HepG2 (cell line): ENCODE results near the gene DDRGK1. TPM values are rescaled to one million over a fixed set of nuclear protein-coding genes. Genes with fewer than 3 reads are reported as not detected.

Experiments used
- ATAC-seq: fragments of 200-7000 bp; cut with Tn5 transposase; 3 replicates; pipeline ENCODE4 v1.9.1; 2020; ENCODE audit warnings: mild to moderate bottlenecking, moderate library complexity
- BruUV-seq: library from RNA; stranded (reverse); fragments of 400-500 nt; replicated peaks from 2 replicates; lab custom pipeline; 2021; lab: Mats Ljungman, UMichigan
- CTCF ChIA-PET: fragments of 300-600 bp; formaldehyde crosslinking; extraction: SDS; loops from one replicate; lab custom pipeline; 2021; ENCODE audit warnings: low total read pairs, inconsistent platforms, low intra/inter-chr PET ratio; lab: Yijun Ruan, JAX
- POLR2A ChIA-PET: fragments of 350-600 bp; sonication (Branson Sonifier 250); formaldehyde crosslinking; loops from one replicate; lab custom pipeline; 2020; ENCODE audit warnings: antibody characterized with exemption, inconsistent platforms; lab: Yijun Ruan, JAX
- DNase-seq: peaks from one replicate; pipeline ENCODE4 v3.0.0-alpha.2; 2015; ENCODE audit warnings: low spot score
- FAIRE-seq: peaks from 3 replicates; lab custom pipeline; 2011; peaks lifted over from hg19 to GRCh38; lab: Jason Lieb, UNC
- H2AFZ ChIP-seq: one replicate; pipeline ENCODE4 v1.6.1; 2011; ENCODE audit warnings: low read length, inconsistent platforms
- H3K27ac ChIP-seq: fragments of 300-600 bp; 3 replicates; pipeline ENCODE4 v1.8.0; 2011; ENCODE audit warnings: mixed run types, mild to moderate bottlenecking, mixed read lengths, low read length, inconsistent platforms; ENCODE audit not compliant: insufficient read depth; ENCODE audit errors: extremely low read length
- H3K27me3 ChIP-seq, 2 experiments: fragments of 200-600 bp in 1 of 2; 2 replicates in 1 of 2; 3 replicates in 1 of 2; pipeline versions ENCODE4 v1.6.0 to v1.8.0; 2011; ENCODE audit warnings: low read length in 2 of 2, mild to moderate bottlenecking in 2 of 2, moderate library complexity in 2 of 2, inconsistent platforms in 1 of 2; ENCODE audit not compliant: insufficient read depth in 2 of 2, control insufficient read depth in 1 of 2
- H3K36me3 ChIP-seq, 2 experiments: fragments of 200-600 bp in 1 of 2; replicated peaks in 1 of 2; 2 replicates in 1 of 2; 3 replicates in 1 of 2; pipeline versions ENCODE4 v1.5.1 to v1.8.0; 2011; ENCODE audit warnings: low read length in 2 of 2, inconsistent platforms in 1 of 2; ENCODE audit not compliant: insufficient read depth in 2 of 2, control insufficient read depth in 1 of 2
- H3K4me1 ChIP-seq: 2 replicates; pipeline ENCODE4 v1.5.1; 2012; ENCODE audit warnings: low read length, inconsistent platforms; ENCODE audit not compliant: insufficient read depth
- H3K4me2 ChIP-seq: 2 replicates; pipeline ENCODE4 v1.6.0; 2011; ENCODE audit warnings: low read depth, low read length, inconsistent platforms
- H3K4me3 ChIP-seq, 3 experiments: fragments of 200-600 bp in 1 of 3; sonication (generic), shearing (Covaris generic) in 1 of 3; replicated peaks in 1 of 3; 2 replicates each; pipeline ENCODE4 v1.5.1; 2011 to 2016; ENCODE audit warnings: low read length in 3 of 3, inconsistent platforms in 2 of 3, low read depth in 2 of 3, mild to moderate bottlenecking in 2 of 3, control low read depth in 1 of 3, mixed read lengths in 1 of 3; ENCODE audit not compliant: insufficient read depth in 1 of 3
- H3K79me2 ChIP-seq: one replicate; pipeline ENCODE4 v1.6.1; 2011; ENCODE audit warnings: low read length, inconsistent platforms; ENCODE audit not compliant: insufficient read depth
- H3K9ac ChIP-seq: 2 replicates; pipeline ENCODE4 v1.6.0; 2011; ENCODE audit warnings: mild to moderate bottlenecking, low read depth, low read length, inconsistent platforms; ENCODE audit not compliant: insufficient read depth
- H3K9me3 ChIP-seq: 2 replicates; pipeline ENCODE4 v1.5.1; 2012; ENCODE audit warnings: mild to moderate bottlenecking, low read length
- H4K20me1 ChIP-seq: 2 replicates; pipeline ENCODE4 v1.6.0; 2011; ENCODE audit warnings: inconsistent platforms, mild to moderate bottlenecking, low read length, moderate library complexity; ENCODE audit not compliant: insufficient read depth
- ATRX ChIP-seq: sonication (generic); formaldehyde crosslinking; IDR thresholded peaks from 2 replicates; pipeline ENCODE4 v1.4.0; 2020; ENCODE audit warnings: missing genetic modification reagents, borderline replicate concordance
- FIP1L1 ChIP-seq: fragments of 200-400 bp; formaldehyde crosslinking; IDR thresholded peaks from 2 replicates; pipeline ENCODE4 v1.6.1; 2018; ENCODE audit warnings: low read depth, mild to moderate bottlenecking, low read length, moderate library complexity, borderline replicate concordance; ENCODE audit not compliant: insufficient read depth
- PRPF4 ChIP-seq: fragments of 200-400 bp; formaldehyde crosslinking; IDR thresholded peaks from 2 replicates; pipeline ENCODE4 v1.6.1; 2016; ENCODE audit warnings: low read length, low read depth; ENCODE audit not compliant: poor library complexity, severe bottlenecking
- RFX1 ChIP-seq: fragments of 450-650 bp; IDR thresholded peaks from 2 replicates; pipeline ENCODE4 v1.6.1; 2017
- SALL1 ChIP-seq: sonication (generic); formaldehyde crosslinking; IDR thresholded peaks from 2 replicates; pipeline ENCODE4 v1.8.0; 2022; ENCODE audit warnings: mild to moderate bottlenecking, missing genetic modification reagents
- TOE1 ChIP-seq: sonication (generic); formaldehyde crosslinking; IDR thresholded peaks from 2 replicates; pipeline ENCODE4 v1.4.0; 2020; ENCODE audit warnings: mild to moderate bottlenecking, missing genetic modification reagents
- ZBTB38 ChIP-seq: sonication (generic); formaldehyde crosslinking; IDR thresholded peaks from 2 replicates; pipeline ENCODE4 v1.5.1; 2020; ENCODE audit warnings: mild to moderate bottlenecking, missing genetic modification reagents
- ZNF180 ChIP-seq: sonication (generic); formaldehyde crosslinking; IDR thresholded peaks from 2 replicates; pipeline ENCODE4 v1.4.0; 2020; ENCODE audit warnings: low read depth, missing genetic modification reagents, borderline replicate concordance
- ZNF446 ChIP-seq: sonication (generic); formaldehyde crosslinking; IDR thresholded peaks from 2 replicates; pipeline ENCODE4 v1.5.0; 2020; ENCODE audit warnings: mild to moderate bottlenecking, missing genetic modification reagents
- WGBS: methylation state at CpG from one replicate; pipeline ENCODE4 v1.1.6; 2017; ENCODE audit warnings: low lambda C conversion rate; 5-methylcytosine and 5-hydroxymethylcytosine counted together
- in situ Hi-C: cut with HindIII; loops from 2 replicates; pipeline ENCODE4 v1.10.0; 2017; ENCODE audit warnings: low pct_unique_long_range_greater_than_20kb; ENCODE audit not compliant: extremely low pct_ligation_motif_present
- intact Hi-C: fragments of 100-400 bp; cut with micrococcal nuclease; formaldehyde crosslinking; loops from one replicate; pipeline ENCODE4 v1.10.0; 2022; ENCODE audit not compliant: unreplicated experiment
- polyA plus RNA-seq, 8 experiments: library from polyadenylated mRNA; depleted of rRNA in 3 of 8; stranded (reverse) in 7 of 8; unstranded in 1 of 8; fragments of >200 nt; fragmentation: Illumina TruSeq in 4 of 8; extraction: Trizol in 4 of 8; gene quantifications; 2 replicates each; pipeline versions ENCODE4 v1.2.1 to v1.2.3, GENCODE V29; 2011 to 2016; ENCODE audit warnings: low read depth in 4 of 8, missing spikeins in 1 of 8, mixed read lengths in 1 of 8; ENCODE audit not compliant: insufficient read depth in 1 of 8
- total RNA-seq, 5 experiments: library from RNA; depleted of rRNA; stranded (reverse); fragments of >200 nt; fragmentation: Illumina TruSeq; extraction: Trizol; gene quantifications; 2 replicates each; pipeline ENCODE4 v1.2.3, GENCODE V29; 2016; ENCODE audit warnings: low read depth in 1 of 5
- TF ChIP-seq, protein P1 (sequence below): sonication (generic); formaldehyde crosslinking; IDR thresholded peaks from 2 replicates; pipeline ENCODE4 v1.4.0; 2020; ENCODE audit warnings: mild to moderate bottlenecking, missing genetic modification reagents
- TF ChIP-seq, protein P2 (sequence below): sonication (generic); formaldehyde crosslinking; conservative IDR thresholded peaks from 2 replicates; pipeline ENCODE4 v1.4.0; 2020; ENCODE audit warnings: missing genetic modification reagents
- TF ChIP-seq, protein P3 (sequence below): sonication (generic); formaldehyde crosslinking; IDR thresholded peaks from 2 replicates; pipeline ENCODE4 v1.8.1; 2023; ENCODE audit warnings: mild to moderate bottlenecking, moderate library complexity, missing genetic modification reagents
- TF ChIP-seq, protein P4 (sequence below): sonication (generic); formaldehyde crosslinking; IDR thresholded peaks from 2 replicates; pipeline ENCODE4 v1.4.0; 2020; ENCODE audit warnings: low read depth, mild to moderate bottlenecking, missing genetic modification reagents

The DDRGK1 gene
- total and polyA plus RNA-seq, 2 of the 13 experiments (the other 11 are each of a cell fraction or from before 2014, with no cell fraction given): 96.7 to 149 TPM

DNA sequence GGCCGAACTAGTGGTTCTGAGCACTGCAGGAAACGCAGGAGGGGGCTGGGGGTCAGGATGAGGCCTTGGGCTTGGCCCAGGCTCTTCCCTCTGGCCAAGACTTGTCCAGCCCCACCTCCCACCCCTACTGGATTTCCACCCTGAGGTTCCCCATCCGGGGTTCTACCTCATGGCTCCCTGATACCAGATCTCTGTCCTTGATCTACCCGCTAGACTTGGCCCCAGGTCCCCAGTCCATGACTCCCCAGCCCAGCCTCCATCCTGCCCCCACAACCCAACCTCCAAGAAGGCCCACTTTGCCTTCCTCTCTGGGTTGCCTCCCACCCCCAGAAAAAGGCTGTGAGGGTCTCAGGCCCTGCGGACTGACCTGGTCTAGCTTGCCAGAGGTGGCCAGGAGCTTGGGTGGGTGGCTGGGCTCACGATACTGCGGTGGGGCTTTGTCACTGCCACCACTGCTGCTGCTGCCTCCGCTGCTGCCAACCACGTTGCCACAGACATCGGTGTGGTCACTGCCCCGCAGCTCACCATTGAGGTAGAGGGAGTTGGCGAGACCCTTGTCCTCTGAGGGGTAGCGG lies 38.1 kb downstream of the DDRGK1 start:
- Histone ChIP-seq H3K9me3 (no peaks in the 10 kb centered on the region), H3K27ac (no peak overlapping the region), H3K36me3 (no peaks in the 10 kb centered on the region), H3K27me3 (no peaks in the 10 kb centered on the region), H3K9ac (no peak overlapping the region), H4K20me1 (no peaks in the 10 kb centered on the region), H3K4me2 (no peak overlapping the region), H3K79me2 (no peaks in the 10 kb centered on the region), H2AFZ (no peak overlapping the region), H3K4me1 (peaks cover 68% of the 10 kb centered on the region), H3K4me3 (no peak overlapping the region)
- no peak for FAIRE-seq
- ChIA-PET POLR2A (interaction anchor here (1.1 kb wide), 1 partner anchor 28 kb away, joined by 3 read pairs; no protein-coding TSS in a partner anchor), CTCF (no interaction called here)
- no TSS peak for BruUV-seq
- intact Hi-C loops: loop anchor here (10.0 kb wide), 1 partner anchor 78 kb away; no protein-coding TSS in a partner anchor
- WGBS: 88% methylated on average over 10 of the region's 13 CpGs
- TF ChIP-seq TOE1 (CRISPR knock-in tag) (no peak), ZBTB38 (CRISPR knock-in tag) (peak; percentile 63), ATRX (CRISPR knock-in tag) (no peak), RFX1 (no peak), PRPF4 (peak; percentile 49), ZNF446 (CRISPR knock-in tag) (0 out of 2 replicates have a peak, but pooled peaks have one; percentile 31), FIP1L1 (no peak), SALL1 (CRISPR knock-in tag) (peak; percentile 35; the same call in 1 of the 2 replicates), ZNF180 (CRISPR knock-in tag) (no peak)
- TF ChIP-seq, protein P1, sequence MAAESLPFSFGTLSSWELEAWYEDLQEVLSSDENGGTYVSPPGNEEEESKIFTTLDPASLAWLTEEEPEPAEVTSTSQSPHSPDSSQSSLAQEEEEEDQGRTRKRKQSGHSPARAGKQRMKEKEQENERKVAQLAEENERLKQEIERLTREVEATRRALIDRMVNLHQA: no peak
- TF ChIP-seq, protein P2, sequence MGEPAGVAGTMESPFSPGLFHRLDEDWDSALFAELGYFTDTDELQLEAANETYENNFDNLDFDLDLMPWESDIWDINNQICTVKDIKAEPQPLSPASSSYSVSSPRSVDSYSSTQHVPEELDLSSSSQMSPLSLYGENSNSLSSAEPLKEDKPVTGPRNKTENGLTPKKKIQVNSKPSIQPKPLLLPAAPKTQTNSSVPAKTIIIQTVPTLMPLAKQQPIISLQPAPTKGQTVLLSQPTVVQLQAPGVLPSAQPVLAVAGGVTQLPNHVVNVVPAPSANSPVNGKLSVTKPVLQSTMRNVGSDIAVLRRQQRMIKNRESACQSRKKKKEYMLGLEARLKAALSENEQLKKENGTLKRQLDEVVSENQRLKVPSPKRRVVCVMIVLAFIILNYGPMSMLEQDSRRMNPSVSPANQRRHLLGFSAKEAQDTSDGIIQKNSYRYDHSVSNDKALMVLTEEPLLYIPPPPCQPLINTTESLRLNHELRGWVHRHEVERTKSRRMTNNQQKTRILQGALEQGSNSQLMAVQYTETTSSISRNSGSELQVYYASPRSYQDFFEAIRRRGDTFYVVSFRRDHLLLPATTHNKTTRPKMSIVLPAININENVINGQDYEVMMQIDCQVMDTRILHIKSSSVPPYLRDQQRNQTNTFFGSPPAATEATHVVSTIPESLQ (CRISPR knock-in tag): no peak
- TF ChIP-seq, protein P3, sequence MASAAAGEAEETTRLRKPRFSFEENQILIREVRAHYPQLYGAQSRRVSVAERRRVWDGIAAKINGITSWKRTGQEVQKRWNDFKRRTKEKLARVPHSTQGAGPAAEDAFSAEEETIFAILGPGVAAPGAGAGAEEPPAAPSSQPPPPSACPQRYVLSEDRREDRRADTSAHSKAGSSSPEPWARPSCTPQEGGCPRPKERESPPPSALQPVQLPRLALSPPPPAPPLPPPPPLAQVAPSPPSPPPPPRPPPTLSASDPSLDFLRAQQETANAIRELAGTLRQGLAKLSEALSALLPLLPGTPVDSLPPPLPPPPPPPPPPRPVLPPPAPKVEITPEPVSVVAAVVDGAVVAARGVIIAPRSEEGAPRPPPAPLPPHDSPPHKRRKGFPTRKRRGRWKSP (CRISPR knock-in tag): no peak
- TF ChIP-seq, protein P4, sequence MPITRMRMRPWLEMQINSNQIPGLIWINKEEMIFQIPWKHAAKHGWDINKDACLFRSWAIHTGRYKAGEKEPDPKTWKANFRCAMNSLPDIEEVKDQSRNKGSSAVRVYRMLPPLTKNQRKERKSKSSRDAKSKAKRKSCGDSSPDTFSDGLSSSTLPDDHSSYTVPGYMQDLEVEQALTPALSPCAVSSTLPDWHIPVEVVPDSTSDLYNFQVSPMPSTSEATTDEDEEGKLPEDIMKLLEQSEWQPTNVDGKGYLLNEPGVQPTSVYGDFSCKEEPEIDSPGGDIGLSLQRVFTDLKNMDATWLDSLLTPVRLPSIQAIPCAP (CRISPR knock-in tag): no peak
- DNase-seq: no peak
- in situ Hi-C loops: no loop called here
- ATAC-seq: no peak
